Neural progenitor cell (in vitro differentiated cells): ENCODE measurements around the gene KAT8. TPM values are rescaled to one million over a fixed set of nuclear protein-coding genes. Genes with fewer than 3 reads are reported as not detected.

Experiments used
- DNase-seq: peaks from one replicate; pipeline ENCODE4 v3.0.0-alpha.2; 2016; ENCODE audit warnings: low spot score
- H2AFZ ChIP-seq: fragments of 200-600 bp; sonication (generic); replicated peaks from 2 replicates; pipeline ENCODE4 v1.6.1; 2016; ENCODE audit warnings: antibody characterized with exemption
- H3F3A ChIP-seq: fragments of 200-600 bp; sonication (generic); 2 replicates; pipeline ENCODE4 v1.6.1; 2016; ENCODE audit warnings: antibody characterized with exemption, low read depth
- H3K27ac ChIP-seq: fragments of 200-600 bp; sonication (generic); 2 replicates; pipeline ENCODE4 v1.5.1; 2016; ENCODE audit warnings: mild to moderate bottlenecking
- H3K27me3 ChIP-seq: fragments of 200-600 bp; sonication (generic); 2 replicates; pipeline ENCODE4 v1.6.1; 2016; ENCODE audit warnings: mild to moderate bottlenecking, moderate library complexity
- H3K36me3 ChIP-seq: fragments of 200-600 bp; sonication (generic); 2 replicates; pipeline ENCODE4 v1.5.1; 2016
- H3K4me1 ChIP-seq: fragments of 200-600 bp; sonication (generic); 2 replicates; pipeline ENCODE4 v1.6.1; 2016; ENCODE audit warnings: mixed run types
- H3K4me2 ChIP-seq: fragments of 200-600 bp; sonication (generic); 2 replicates; pipeline ENCODE4 v1.6.1; 2016
- H3K4me3 ChIP-seq: fragments of 200-600 bp; sonication (generic); 2 replicates; pipeline ENCODE4 v1.5.1; 2016
- H3K79me2 ChIP-seq: fragments of 200-600 bp; sonication (generic); 2 replicates; pipeline ENCODE4 v1.6.1; 2016; ENCODE audit warnings: low read depth
- H3K9ac ChIP-seq: fragments of 200-600 bp; sonication (generic); 2 replicates; pipeline ENCODE4 v1.6.1; 2016
- H3K9me3 ChIP-seq: fragments of 200-600 bp; sonication (generic); 2 replicates; pipeline ENCODE4 v1.5.1; 2016; ENCODE audit warnings: low read depth
- H4K20me1 ChIP-seq: fragments of 200-600 bp; sonication (generic); 2 replicates; pipeline ENCODE4 v1.6.1; 2016; ENCODE audit warnings: low read depth
- H3K27ac Mint-ChIP-seq: 3 replicates; pipeline ENCODE4 v1.8.0; 2021; ENCODE audit warnings: mixed read lengths
- H3K27me3 Mint-ChIP-seq: 2 replicates; pipeline ENCODE4 v1.8.0; 2022; ENCODE audit warnings: low read depth, mild to moderate bottlenecking, inconsistent platforms, moderate library complexity, mixed read lengths; ENCODE audit not compliant: insufficient read depth
- H3K36me3 Mint-ChIP-seq: 3 replicates; pipeline ENCODE4 v1.8.0; 2021; ENCODE audit warnings: mixed read lengths
- H3K4me1 Mint-ChIP-seq: 3 replicates; pipeline ENCODE4 v1.8.0; 2021; ENCODE audit warnings: mixed read lengths
- H3K4me3 Mint-ChIP-seq: 3 replicates; pipeline ENCODE4 v1.8.0; 2021; ENCODE audit warnings: mild to moderate bottlenecking, moderate library complexity, mixed read lengths
- H3K9me3 Mint-ChIP-seq: 3 replicates; pipeline ENCODE4 v1.8.0; 2020; ENCODE audit warnings: mixed read lengths
- EZH2 ChIP-seq: fragments of 200-600 bp; sonication (generic); IDR thresholded peaks from 2 replicates; pipeline ENCODE4 v1.6.1; 2017; ENCODE audit warnings: antibody characterized with exemption, mild to moderate bottlenecking, moderate library complexity
- EZH2phosphoT487 ChIP-seq: fragments of 200-600 bp; sonication (generic); IDR thresholded peaks from 2 replicates; pipeline ENCODE4 v1.6.1; 2017; ENCODE audit warnings: antibody characterized with exemption
- total RNA-seq: library from RNA; depleted of rRNA; stranded (reverse); fragments of >200 nt; gene quantifications from 2 replicates; pipeline ENCODE4 v1.2.3, GENCODE V29; 2015; ENCODE audit warnings: low replicate concordance
- TF ChIP-seq, protein P1 (sequence below): fragments of 200-600 bp; sonication (generic); IDR thresholded peaks from 2 replicates; pipeline ENCODE4 v1.5.1; 2017; ENCODE audit warnings: antibody characterized with exemption, mild to moderate bottlenecking

The KAT8 gene
- total RNA-seq, 1 donor from 2014 or later: 59.7 TPM

DNA sequence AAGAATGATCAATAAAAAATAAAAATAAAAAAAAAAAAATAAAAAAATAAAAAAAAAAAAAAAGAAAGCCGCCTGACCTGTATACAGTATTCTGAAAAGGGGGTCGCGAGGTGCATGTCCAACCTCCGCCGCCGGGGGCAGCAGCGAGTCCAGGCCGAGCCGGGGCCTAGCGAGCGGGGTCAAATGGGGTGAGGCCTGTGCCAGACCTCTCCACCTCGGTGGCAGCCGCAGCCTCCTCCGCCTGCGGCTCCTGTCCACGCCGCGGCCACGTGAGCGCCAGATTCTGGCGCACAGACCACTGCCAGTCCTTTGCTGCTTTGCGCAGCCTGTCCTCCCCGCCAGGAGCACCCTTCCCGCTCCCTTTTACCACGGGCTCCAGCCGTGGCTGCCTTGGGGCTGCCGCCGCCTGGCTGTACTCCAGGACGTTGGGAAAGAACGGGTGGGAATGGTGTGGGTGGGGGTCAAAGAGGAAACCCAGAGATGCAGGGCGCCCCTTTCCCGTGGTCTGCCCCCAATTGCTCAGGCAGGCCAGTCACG is 11.7 kb upstream of the KAT8 start:
- H4K20me1 ChIP-seq: no peaks in the 10 kb centered on the region
- H3K4me2 ChIP-seq: no peak overlapping the region

DNA sequence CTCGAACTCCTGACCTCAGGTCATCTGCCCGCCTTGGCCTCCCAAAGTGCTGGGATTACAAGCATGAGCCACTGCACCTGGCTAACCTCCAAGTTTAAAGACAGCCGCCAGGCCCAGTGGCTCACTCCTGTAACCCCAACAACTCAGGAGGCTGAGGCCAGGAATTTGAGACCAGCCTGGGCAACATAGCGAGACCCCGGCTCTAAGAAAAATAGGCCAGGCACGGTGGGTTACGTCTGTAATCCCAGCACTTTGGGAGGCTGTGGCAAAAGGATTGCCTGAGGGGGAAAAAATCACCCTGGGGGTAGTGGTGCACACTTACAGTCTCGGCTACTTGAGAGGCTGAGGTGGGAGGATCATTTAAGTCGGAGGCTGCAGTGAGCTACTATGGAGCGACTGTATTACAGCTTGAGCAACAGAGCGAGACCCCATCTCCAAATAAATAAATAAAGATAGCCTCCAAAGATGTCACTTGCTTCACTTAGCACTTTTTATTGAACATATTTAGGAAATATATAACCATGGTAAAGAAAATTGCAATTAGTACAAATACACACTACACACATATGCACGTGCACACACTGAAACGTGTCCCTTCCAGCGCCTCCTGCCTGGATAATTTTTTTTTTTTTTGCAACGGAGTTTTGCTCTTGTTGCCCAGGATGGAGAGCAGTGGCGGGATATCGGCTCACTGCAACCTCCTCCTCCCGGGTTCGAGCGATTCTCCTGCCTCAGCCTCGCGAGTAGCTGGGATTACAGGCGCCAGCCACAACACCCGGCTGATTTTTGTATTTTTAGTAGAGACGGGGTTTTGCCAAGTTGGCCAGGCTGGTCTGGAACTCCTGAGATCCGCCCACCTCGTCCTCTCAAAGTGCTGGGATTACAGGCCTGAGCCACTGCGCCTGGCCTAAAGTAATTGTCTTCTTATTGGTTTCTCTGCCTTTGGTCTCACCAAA is 10.7 kb upstream of the KAT8 start:
- Histone ChIP-seq H3F3A (peaks cover 13% of the 10 kb centered on the region), H3K9ac (no peak overlapping the region), H3K36me3 (no peaks in the 10 kb centered on the region), H2AFZ (no peak overlapping the region), H3K27ac (no peak overlapping the region), H3K4me1 (peaks cover 5% of the 10 kb centered on the region), H4K20me1 (no peaks in the 10 kb centered on the region), H3K27me3 (no peaks in the 10 kb centered on the region), H3K4me2 (no peak overlapping the region), H3K9me3 (no peaks in the 10 kb centered on the region), H3K79me2 (peaks cover 3% of the 10 kb centered on the region), H3K4me3 (no peak overlapping the region)
- Mint-ChIP-seq H3K4me1 (peaks cover 12% of the 10 kb centered on the region), H3K9me3 (no peaks in the 10 kb centered on the region), H3K4me3 (peak overlapping the region; percentile 90), H3K27ac (peak overlapping the region; percentile 83), H3K27me3 (peaks cover 3% of the 10 kb centered on the region), H3K36me3 (peaks cover 13% of the 10 kb centered on the region)
- no peak for DNase-seq
- TF ChIP-seq EZH2phosphoT487: no peak
- TF ChIP-seq, protein P1, sequence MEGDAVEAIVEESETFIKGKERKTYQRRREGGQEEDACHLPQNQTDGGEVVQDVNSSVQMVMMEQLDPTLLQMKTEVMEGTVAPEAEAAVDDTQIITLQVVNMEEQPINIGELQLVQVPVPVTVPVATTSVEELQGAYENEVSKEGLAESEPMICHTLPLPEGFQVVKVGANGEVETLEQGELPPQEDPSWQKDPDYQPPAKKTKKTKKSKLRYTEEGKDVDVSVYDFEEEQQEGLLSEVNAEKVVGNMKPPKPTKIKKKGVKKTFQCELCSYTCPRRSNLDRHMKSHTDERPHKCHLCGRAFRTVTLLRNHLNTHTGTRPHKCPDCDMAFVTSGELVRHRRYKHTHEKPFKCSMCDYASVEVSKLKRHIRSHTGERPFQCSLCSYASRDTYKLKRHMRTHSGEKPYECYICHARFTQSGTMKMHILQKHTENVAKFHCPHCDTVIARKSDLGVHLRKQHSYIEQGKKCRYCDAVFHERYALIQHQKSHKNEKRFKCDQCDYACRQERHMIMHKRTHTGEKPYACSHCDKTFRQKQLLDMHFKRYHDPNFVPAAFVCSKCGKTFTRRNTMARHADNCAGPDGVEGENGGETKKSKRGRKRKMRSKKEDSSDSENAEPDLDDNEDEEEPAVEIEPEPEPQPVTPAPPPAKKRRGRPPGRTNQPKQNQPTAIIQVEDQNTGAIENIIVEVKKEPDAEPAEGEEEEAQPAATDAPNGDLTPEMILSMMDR: no peak
- TF ChIP-seq EZH2: no peak

More for the DNA sequence above, 11.7 kb upstream of the KAT8 start:
- no peaks in the 10 kb centered on the region for H3K36me3 ChIP-seq
- DNase-seq: peak; percentile 75
- peak overlapping the region; percentile 63 for H2AFZ ChIP-seq
- Mint-ChIP-seq H3K27me3 (peaks cover 6% of the 10 kb centered on the region), H3K4me3 (no peak overlapping the region), H3K27ac (no peak overlapping the region), H3K4me1 (peaks cover 12% of the 10 kb centered on the region), H3K9me3 (no peaks in the 10 kb centered on the region), H3K36me3 (peaks cover 9% of the 10 kb centered on the region)
- TF ChIP-seq EZH2phosphoT487 (no peak), EZH2 (no peak)
- TF ChIP-seq, protein P1: peak; percentile 64
- H3K9me3 ChIP-seq: no peaks in the 10 kb centered on the region
- no peak overlapping the region for H3K4me3 ChIP-seq
- no peak overlapping the region for H3K27ac ChIP-seq
- H3F3A ChIP-seq: peaks cover 13% of the 10 kb centered on the region
- H3K9ac ChIP-seq: no peak overlapping the region
- peaks cover 3% of the 10 kb centered on the region for H3K79me2 ChIP-seq
- no peaks in the 10 kb centered on the region for H3K27me3 ChIP-seq
- H3K4me1 ChIP-seq: peaks cover 5% of the 10 kb centered on the region

DNA sequence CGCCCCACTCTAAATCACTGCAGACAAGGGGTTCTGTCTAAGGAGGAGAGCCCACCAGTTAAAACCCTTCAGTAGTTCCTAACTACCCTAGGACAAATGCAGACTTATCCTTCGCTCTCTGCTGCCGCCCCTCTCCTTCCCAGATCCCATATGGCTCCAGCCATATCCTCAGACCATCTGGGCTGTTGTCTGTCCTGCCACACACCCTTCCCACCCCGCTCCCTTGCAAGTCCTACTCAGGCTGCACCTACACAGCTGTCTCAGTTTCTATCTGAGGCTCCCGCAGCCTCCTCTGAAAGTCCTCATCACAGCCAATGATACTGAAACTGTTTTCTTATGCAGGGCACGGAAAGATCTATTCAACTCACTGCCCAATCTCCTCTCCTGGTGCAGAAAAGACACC is 10.0 kb upstream of the KAT8 start:
- no peak overlapping the region for H3K27ac ChIP-seq
- Mint-ChIP-seq H3K4me1 (peaks cover 12% of the 10 kb centered on the region), H3K9me3 (no peaks in the 10 kb centered on the region), H3K27ac (peak overlapping the region; percentile 83), H3K27me3 (peaks cover 3% of the 10 kb centered on the region), H3K4me3 (peak overlapping the region; percentile 90), H3K36me3 (peaks cover 13% of the 10 kb centered on the region)
- no peaks in the 10 kb centered on the region for H3K36me3 ChIP-seq
- no peaks in the 10 kb centered on the region for H3K27me3 ChIP-seq
- peaks cover 13% of the 10 kb centered on the region for H3F3A ChIP-seq
- peaks cover 5% of the 10 kb centered on the region for H3K4me1 ChIP-seq
- TF ChIP-seq EZH2phosphoT487 (no peak), EZH2 (no peak)
- TF ChIP-seq, protein P1: no peak
- peak overlapping the region; percentile 96 for H3K4me2 ChIP-seq
- no peak for DNase-seq
- peak overlapping the region; percentile 87 for H2AFZ ChIP-seq
- no peaks in the 10 kb centered on the region for H4K20me1 ChIP-seq
- no peak overlapping the region for H3K9ac ChIP-seq
- peaks cover 3% of the 10 kb centered on the region for H3K79me2 ChIP-seq
- no peaks in the 10 kb centered on the region for H3K9me3 ChIP-seq
- peak overlapping the region; percentile 99 for H3K4me3 ChIP-seq
